ENCODE data around the gene COL15A1.

- TF ChIP-seq CTCF (IDR thresholded peaks at IDR 0.05) (no peak), EP300 (IDR thresholded peaks at IDR 0.05) (no peak), POLR2A (IDR thresholded peaks at IDR 0.05) (no peak)
These were observed 38.7 kb upstream of the COL15A1 start for GRCh38 chr9:98905015-98905414.

All from tibial nerve (tissue), 4 donors.